ENCODE results near the gene CD320.
"Not testable (repeated sequence)": the region's sequence is repeated elsewhere in the genome, so short reads cannot be mapped to it uniquely, and the experiment has no call there.

CD320 gene

DNA sequence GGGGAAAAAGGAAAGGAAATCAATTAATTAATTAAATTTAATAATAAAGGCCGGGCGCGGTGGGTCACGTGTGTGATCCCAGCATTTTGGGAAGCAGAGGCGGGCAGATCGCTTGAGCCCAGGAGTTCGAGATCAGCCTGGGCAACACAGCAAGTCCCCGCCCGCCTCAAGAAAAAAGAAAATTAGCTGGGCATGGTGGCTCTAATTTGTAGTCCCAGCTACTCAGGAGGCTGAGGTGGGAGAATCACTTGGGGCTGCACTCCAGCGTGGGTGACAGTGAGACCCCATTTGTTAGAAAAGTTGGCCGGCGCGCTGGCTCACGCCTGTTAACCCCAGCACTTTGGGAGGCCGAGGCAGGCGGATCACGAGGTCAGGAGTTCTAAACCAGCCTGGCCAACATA lies 733 bp upstream of the CD320 start:
- DNase-seq (ENCODE audit: low spot score): no peak

DNA sequence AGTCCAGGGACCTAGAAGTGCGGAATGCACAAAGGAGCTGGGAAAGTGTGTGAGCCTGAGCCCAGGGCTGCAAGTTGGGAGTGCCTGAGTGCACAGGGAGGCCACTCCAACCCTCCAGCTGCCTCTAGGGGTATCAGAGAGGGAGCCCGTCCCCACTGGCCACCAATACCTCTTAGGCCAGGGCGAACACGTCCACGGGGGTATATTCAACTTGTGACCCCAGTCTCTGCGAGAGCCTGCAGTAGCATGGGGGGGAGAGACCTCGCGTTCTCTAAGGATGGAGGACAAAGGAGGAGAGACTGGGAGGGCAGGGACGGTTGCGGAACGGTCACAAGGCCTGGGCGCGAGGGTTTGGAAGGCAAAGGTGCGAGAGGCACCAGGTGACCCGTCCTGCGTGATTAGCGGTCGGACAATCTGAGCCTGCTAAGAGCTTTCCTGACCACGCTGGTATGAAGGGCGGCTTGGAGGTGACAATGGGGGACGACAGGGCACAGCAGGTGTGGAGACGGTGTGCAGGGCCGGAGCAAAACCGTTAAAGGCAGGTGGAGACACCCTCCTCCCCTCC lies 676 bp downstream of the CD320 start:
- DNase-seq (ENCODE audit: low spot score): no peak

GRCh38 chr19:8306235-8307054 lies 1.7 kb downstream of the CD320 start:
- no peak for DNase-seq (ENCODE audit: low spot score)

DNA sequence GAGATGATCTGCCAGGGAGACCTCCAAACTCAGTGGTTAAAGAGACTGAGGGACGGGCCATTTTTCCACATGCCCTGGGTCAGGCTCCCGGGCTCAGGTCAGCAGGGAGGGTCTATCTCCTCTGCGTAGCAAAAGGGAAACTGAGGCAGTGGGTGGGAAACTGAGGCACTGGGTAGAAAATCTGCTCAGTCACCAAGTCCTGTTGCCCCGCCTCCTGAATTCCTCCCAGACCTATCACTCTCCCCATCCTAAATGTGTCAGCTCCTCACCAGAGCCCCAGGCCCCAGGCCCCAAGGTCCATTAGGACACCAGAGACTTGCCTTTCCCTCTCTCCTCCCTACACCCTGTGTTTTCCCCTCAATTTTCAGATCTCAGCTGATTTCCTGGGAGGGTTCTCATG lies 2.4 kb downstream of the CD320 start:
- DNase-seq (ENCODE audit: low spot score): no peak

DNA sequence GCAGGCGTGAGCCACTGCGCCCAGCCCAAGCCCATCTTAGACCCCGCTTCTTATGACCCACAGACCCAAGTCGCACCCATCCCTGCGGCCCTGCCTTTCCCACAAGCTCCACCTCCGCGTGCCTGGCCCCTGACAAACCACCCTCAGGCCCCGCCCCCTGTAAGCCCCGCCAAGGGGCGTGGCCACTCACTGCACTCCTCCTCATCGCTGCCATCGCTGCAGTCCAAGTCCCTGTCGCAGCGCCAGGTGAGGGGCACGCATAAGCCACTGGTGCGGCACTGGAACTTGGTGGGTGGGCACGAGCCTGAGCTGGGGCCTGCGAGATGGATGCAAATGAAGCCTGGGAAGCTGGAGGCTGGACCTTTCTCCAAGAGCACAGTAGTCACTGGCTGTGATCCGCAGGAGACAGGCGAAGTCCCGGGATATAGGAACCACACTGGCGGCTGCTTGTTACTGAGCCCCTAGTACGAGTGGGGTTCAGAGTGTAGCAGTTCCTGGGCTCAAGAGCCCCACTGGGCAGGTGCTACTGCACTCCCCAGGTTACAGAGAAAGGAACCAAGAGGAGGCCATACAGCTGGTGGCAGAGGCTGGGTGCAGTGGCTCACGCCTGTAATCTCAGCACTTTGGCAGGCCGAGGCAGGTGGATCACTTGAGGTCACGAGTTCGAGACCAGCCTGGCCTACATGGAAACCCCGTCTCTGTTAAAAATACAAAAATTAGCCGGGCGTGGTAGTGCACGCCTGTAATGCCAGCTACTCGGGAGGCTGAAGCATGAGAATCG lies 3.1 kb downstream of the CD320 start:
- DNase-seq (ENCODE audit: low spot score): no peak

DNA sequence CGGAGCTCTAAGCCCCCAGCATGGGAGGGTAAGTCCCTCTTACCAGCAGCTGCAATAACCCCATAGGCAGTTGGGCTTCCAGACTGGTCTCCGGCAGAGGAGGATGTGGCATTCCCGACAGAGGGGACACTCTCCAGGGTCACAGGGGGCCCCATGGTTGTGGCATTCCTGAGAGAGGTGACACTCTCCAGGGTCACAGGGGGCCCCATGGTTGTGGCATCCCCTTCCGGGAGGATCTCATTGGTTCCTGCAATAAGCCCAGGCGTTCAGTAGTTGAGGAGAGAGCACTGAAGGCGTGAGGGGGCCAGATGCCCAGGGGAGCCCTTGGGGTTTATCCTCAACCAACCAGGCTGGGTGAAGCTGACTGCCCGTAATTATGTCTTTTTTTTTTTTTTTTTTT lies 5.4 kb downstream of the CD320 start:
- DNase-seq (ENCODE audit: low spot score): no peak

DNA sequence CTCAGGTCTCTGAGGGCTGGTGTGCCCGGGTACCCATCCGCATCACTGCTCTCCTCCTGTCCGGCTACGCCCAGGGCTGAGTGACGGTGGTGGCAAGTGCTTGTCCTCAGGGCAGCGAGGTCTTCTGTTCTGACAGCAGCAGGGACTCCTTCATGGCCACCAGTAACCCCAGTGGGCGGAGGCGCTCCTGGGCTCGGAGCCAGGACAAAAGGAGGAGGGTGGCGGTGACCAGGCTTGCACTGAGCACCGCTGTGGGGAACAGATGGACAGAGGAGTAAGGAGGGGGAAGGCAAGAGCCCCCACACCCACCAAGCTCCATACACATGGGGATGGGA lies 5.8 kb downstream of the CD320 start:
- DNase-seq (ENCODE audit: low spot score): no peak

GRCh38 chr19:8291337-8291736 lies 16.8 kb downstream of the CD320 start:
- DNase-seq (ENCODE audit: low spot score): not testable (repeated sequence)

- not testable (repeated sequence) for DNase-seq (ENCODE audit: low spot score)
Measured at GRCh38 chr19:8276508-8276907, 31.6 kb downstream of the CD320 start.

GRCh38 chr19:8269724-8270123 lies 38.4 kb downstream of the CD320 start:
- no peak for DNase-seq (ENCODE audit: low spot score)

DNA sequence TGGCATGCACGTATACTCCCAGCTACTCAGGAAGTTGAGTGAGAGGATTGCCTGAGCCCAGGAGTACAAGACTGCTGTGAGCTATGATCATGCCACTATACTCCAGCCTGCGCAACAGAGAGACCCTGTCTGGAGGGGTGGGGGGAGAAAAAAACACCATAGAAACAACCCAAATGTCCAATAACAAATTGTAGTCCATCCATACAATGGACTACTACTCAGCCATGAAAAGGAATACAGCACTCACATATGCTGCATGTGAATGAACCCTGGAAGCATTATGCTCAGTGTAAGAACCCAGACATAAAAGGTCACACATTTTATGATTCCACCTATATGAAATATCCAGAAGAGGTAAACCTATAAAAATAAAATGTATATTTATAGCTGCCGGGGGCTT lies 42.3 kb downstream of the CD320 start:
- DNase-seq (ENCODE audit: low spot score): no peak

DNA sequence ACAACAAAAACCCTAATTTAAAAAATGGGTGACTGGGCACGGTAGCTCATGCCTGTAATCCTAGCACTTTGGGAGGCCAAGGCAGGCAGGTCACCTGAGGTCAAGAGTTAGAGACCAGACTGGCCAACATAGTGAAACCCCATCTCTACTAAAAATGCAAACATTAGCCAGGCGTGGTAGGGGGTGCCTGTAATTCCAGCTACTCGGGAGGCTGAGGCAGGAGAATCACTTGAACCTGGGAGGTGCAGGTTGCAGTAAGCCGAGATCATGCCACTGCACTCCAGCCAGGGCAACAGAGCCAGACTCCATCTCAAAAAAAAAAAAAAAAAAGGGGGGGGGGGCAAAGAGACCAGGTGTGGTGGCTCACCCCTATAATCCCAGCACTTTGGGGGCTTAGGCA lies 43.9 kb downstream of the CD320 start:
- DNase-seq (ENCODE audit: low spot score): not testable (repeated sequence)

- DNase-seq (ENCODE audit: low spot score): no peak
Measured at GRCh38 chr19:8262431-8262830, 45.7 kb downstream of the CD320 start.

DNA sequence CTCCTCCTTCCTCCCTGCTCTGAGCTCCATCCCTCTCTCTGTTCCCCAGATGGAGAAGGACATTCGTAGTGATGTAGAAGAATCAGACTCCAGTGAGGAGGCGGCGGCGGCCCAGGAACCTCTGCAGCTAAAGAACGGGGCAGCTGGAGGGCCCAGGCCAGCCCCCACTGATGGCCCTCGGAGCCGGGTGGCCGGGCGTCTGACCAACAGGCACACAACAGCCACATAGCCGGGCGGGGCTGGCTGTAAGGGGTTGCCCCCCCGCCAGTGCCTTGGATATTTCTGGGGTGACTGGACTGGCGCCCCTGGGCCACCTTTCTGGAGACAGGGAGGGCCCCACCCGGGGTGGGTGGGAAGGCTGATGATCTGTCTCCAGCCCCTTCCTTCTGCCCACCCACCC lies 46.3 kb downstream of the CD320 start:
- no peak for DNase-seq (ENCODE audit: low spot score)

DNA sequence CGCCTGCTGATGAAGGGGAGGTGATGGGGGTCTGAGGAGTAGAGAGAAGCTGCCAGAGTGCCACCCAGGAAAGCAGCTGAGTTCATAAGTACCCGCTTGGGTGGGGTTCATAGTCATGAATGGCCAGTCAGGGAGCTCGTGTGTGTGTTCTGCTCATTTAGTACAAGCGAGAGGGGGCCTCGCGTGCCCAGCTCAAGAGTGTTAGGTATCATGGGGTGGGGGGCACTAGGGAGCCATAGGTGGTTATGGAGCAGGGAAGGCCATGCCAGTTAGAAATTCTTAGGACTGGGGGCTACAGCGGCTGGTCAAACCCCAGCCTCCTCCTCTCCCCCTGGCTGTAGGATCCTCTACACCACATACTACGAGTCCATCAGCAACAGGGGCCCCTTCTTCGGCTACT lies 46.8 kb downstream of the CD320 start:
- DNase-seq (ENCODE audit: low spot score): no peak

DNA sequence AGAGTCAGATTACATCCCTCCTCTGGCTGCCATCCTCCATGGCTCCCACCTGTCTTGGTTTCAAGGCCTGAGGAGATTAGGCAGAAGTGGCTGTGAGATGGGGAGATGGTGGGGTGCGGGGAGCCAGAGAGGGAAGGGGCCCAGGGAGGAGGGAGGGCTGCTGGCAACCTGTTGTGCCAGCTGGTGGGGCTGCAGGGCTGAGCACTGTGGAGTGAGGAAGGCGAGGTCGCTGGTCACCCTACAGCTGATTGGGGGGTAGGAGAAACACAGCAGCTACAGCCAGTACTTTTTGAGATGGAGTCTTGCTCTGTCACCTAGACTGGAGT lies 48.3 kb downstream of the CD320 start:
- DNase-seq (ENCODE audit: low spot score): no peak

DNA sequence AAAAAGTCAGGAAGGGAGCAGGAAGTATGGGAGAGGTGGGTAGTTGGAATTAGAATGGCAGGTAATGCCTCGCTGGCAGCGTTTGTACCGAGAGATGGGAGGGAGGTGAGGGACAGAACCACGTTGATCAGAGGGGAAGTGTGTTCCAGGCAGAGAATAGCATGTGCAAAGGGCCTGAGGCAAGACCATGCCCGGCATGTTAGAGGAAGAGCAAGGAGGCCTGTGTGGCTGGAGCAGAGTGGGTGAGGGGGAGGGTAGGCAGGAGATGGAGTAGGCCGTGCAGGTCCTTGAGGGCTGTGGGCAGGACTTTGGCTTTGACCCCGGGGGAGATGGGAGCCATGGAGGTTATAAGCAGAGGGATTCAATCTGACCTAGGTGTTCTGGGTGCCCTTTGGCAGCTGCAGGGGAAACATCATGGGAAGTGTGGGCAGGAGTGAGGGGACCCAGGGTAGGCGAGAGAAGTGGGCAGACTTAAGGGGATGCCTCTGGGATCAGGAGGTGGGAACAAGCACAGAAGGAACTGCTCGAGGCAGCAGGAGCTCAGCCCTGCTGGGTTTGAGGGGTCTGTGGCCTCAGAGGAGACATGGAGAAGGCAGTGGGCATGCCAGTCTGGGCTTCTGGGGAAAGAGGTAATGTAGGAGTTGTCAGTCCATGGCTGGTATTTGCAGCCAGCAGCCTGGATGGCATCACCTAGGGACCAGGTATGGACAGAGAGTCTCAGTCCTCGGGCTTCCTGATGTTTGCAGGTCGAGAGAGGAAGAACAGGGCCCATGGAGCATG lies 48.8 kb downstream of the CD320 start:
- no peak for DNase-seq (ENCODE audit: low spot score)

GRCh38 chr19:8257052-8257443 lies 51.1 kb downstream of the CD320 start:
- DNase-seq (ENCODE audit: low spot score): no peak

- no peak for DNase-seq (ENCODE audit: low spot score)
Measured at GRCh38 chr19:8256276-8257051, 51.7 kb downstream of the CD320 start.

- DNase-seq (ENCODE audit: low spot score): no peak
Measured at GRCh38 chr19:8255426-8256125, 52.6 kb downstream of the CD320 start.

DNA sequence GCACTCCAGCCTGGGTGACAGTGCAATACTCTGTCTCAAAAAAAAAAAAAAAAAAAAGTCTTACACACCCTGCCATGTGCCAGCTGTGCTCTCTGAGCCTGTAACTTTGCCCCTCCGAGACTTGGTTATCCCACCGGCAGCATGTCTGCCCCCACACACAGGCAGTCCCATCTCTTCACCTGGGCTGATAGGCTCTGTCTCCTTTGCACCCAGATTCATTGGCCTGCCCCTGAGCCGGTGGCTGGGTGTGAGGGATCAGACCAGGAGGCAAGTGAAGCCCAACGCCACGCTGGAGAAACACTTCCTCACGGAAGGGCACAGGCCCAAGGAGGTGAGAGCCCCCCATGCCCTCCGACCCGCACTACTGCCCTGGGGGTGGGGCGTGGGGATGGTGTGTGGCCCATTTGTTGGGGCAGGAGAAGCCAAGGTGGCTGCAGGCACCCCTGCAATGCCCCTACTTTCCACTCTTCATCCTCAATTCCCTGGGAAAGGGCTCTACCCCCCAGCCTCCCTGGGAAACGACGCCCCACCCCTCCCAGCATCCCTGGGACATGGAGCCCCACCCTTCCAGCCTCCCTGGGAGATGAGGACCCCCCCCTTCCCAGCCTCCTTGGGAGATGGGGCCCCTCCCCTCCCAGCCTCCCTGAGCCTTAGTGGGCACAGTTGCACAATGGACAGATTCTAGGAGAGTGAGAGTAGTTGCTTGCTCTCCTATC lies 53.7 kb downstream of the CD320 start:
- no peak for DNase-seq (ENCODE audit: low spot score)
